ENCODE results near the gene AKAP12.

The AKAP12 gene

DNA sequence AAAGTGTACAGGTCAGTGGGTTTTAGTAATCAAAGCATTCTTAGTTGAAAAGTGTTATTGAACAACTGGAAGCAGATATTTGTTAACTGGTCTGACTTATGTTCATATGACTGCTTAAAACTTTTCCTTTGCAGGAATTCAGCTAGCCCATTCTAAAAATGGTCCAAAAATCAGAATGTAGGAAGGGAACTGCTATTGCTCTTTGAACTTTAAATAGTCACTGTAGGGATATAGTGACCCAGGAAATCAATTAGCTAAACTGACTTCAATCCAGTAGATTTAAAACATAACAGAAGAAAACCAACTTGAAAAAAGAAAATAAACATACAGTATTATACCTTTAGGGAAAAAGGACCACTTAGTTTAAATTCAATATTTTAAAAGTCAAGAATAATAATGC lies 25.5 kb downstream of the AKAP12 start:
- DNase-seq (ENCODE audit: low spot score), result no peak
- TF ChIP-seq, protein P1, sequence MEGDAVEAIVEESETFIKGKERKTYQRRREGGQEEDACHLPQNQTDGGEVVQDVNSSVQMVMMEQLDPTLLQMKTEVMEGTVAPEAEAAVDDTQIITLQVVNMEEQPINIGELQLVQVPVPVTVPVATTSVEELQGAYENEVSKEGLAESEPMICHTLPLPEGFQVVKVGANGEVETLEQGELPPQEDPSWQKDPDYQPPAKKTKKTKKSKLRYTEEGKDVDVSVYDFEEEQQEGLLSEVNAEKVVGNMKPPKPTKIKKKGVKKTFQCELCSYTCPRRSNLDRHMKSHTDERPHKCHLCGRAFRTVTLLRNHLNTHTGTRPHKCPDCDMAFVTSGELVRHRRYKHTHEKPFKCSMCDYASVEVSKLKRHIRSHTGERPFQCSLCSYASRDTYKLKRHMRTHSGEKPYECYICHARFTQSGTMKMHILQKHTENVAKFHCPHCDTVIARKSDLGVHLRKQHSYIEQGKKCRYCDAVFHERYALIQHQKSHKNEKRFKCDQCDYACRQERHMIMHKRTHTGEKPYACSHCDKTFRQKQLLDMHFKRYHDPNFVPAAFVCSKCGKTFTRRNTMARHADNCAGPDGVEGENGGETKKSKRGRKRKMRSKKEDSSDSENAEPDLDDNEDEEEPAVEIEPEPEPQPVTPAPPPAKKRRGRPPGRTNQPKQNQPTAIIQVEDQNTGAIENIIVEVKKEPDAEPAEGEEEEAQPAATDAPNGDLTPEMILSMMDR (IDR thresholded peaks at IDR 0.05; ENCODE audit: extremely low read depth, insufficient read depth, missing control alignments), result no peak
- in situ Hi-C loops (cut with MboI; ENCODE audit: low pct_unique_long_range_greater_than_20kb, low sequenced_read_pairs, unreplicated experiment), result no loop called here

DNA sequence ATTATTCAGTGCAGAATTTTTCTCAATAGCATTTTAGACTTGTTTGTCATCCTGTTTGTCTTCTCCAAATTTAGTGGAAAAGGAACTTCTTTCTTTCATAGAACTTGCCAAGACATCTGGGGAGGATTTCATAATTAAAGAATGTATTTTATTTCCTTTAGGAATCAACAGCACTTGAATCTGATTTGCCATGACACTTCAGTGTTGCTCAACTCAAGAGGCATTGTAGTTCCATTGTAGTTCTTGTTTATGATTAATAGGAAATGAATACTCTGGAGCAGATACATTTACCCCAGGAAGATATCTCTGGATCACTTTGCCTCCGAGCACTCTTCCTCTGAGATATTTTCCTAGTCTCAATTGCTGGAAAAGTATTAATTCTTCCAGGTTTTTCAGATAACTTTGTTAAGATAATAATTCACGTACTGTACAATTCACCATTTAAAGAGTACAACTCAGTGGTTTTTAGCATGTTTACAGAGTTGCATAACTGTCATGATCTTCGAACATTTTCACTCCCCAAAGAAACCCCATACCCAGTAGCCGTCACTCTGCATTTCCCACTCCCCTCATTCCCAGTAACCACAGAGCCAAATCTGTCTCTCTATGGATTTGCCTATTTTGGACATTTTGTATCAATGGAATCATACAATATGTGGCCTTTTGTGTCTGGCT lies 29.7 kb downstream of the AKAP12 start:
- no peak for DNase-seq (ENCODE audit: low spot score)
- TF ChIP-seq, protein P1 (IDR thresholded peaks at IDR 0.05; ENCODE audit: extremely low read depth, insufficient read depth, missing control alignments), result no peak
- in situ Hi-C loops (cut with MboI; ENCODE audit: low pct_unique_long_range_greater_than_20kb, low sequenced_read_pairs, unreplicated experiment), result no loop called here

DNA sequence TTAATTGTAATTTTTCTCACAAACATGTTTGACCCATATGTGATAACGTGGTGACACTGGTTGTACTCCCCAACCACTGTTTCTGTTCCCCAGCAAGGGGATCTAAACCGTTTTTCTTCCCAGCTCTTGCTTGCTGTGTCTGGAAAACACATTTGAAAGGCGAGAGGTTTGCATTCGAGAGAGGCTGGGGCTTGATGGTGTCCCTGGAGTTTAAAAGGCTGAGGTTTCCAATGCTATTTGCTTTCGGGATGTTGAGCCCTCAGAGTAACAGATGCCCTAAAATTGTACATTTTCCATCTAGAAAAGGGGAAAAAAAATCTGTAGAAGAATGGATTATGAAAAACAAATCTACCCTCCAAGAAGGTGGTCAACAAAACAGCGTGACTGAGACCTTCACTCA lies 35.4 kb downstream of the AKAP12 start:
- TF ChIP-seq, protein P1 (IDR thresholded peaks at IDR 0.05; ENCODE audit: extremely low read depth, insufficient read depth, missing control alignments), result no peak
- no peak for DNase-seq (ENCODE audit: low spot score)
- in situ Hi-C loops (cut with MboI; ENCODE audit: low pct_unique_long_range_greater_than_20kb, low sequenced_read_pairs, unreplicated experiment), result no loop called here

DNA sequence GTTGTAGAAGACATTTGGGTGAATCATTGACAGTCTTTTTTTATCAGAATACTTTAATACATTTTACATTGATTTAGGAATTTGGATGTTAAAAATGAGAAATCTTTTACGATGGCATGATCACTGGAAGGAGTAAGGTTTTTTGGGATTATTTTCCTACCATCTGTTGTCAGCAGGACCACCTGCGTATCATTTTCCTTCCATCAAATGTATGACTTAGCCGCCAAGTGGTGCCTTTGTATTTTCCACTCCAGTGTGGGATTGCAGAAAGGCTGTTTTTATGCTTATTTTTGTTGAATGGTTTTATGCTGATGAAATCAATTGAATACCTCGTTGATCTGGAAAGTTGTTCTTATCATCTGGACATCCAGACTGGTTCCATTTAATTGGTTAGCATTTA lies 35.8 kb downstream of the AKAP12 start:
- in situ Hi-C loops (cut with MboI; ENCODE audit: low pct_unique_long_range_greater_than_20kb, low sequenced_read_pairs, unreplicated experiment), result no loop called here
- TF ChIP-seq, protein P1 (IDR thresholded peaks at IDR 0.05; ENCODE audit: extremely low read depth, insufficient read depth, missing control alignments), result no peak
- DNase-seq (ENCODE audit: low spot score), result no peak

DNA sequence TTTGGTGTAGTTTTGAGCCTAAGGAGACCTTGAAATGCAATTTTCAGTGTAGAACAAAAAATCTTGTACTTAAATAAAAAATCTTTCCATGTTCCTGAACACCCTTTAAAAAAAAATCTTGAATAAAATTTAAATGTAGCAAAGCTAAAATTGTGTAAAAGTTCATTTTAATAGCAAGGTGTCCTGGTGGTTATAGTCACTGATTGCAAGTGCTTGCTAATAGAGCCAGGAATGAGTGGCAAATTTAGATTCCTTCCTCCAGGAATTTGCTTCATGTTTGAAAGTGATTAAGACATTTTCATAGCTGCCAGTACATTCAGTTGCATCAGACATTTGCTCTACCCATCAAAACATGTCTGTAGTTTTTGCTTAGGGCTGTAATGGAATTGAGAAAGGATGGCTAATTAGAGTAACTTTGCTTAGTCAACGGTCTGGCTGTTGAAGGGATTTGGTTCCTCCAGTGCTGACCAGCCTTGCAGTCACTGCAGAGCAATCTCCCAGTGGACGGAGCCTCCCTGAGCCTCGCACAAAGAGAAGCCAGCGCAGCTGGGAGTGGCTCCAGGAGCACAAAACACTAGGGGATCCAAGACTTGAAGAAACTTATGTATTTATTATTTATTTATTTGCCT lies 36.5 kb downstream of the AKAP12 start:
- DNase-seq (ENCODE audit: low spot score), result no peak
- TF ChIP-seq, protein P1 (IDR thresholded peaks at IDR 0.05; ENCODE audit: extremely low read depth, insufficient read depth, missing control alignments), result no peak

DNA sequence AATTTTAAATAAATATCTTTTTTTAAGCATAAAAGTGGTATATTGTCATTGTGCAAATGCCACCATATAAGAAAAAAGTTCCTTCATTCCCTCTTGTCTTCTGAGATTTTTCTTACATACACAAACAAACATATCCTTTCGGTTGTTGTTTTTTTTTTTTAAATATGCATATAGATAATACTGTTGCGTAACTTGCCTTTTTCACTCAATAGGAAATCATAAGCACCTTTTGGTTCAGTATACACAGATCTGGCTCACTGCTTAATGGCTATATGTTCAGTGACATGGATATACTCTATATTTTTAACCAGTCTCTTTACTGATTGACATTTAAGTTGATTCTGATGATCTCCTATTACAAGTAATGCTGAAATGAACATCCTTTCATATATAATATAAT lies 40.1 kb downstream of the AKAP12 start:
- TF ChIP-seq, protein P1 (IDR thresholded peaks at IDR 0.05; ENCODE audit: extremely low read depth, insufficient read depth, missing control alignments), result no peak
- no peak for DNase-seq (ENCODE audit: low spot score)
- in situ Hi-C loops (cut with MboI; ENCODE audit: low pct_unique_long_range_greater_than_20kb, low sequenced_read_pairs, unreplicated experiment), result no loop called here

More for the DNA sequence above, 36.5 kb downstream of the AKAP12 start:
- in situ Hi-C loops (cut with MboI; ENCODE audit: low pct_unique_long_range_greater_than_20kb, low sequenced_read_pairs, unreplicated experiment), result no loop called here

Measured in GM13977 (cell line).